ENCODE measurements around the gene HS6ST1. TPM values are rescaled to one million over a fixed set of nuclear protein-coding genes. Genes with fewer than 3 reads are reported as not detected.
A peak's percentile ranks its signal among the peaks of the same experiment; 100 is the strongest.

The HS6ST1 gene
- total RNA-seq, 3 donors from 2014 or later: 15.7 to 38.6 (median 29.8) TPM

- TF ChIP-seq POLR2A (IDR thresholded peaks at IDR 0.05) (no peak), POLR2AphosphoS5 (IDR thresholded peaks at IDR 0.05) (no peak)
- TF ChIP-seq, protein P1, sequence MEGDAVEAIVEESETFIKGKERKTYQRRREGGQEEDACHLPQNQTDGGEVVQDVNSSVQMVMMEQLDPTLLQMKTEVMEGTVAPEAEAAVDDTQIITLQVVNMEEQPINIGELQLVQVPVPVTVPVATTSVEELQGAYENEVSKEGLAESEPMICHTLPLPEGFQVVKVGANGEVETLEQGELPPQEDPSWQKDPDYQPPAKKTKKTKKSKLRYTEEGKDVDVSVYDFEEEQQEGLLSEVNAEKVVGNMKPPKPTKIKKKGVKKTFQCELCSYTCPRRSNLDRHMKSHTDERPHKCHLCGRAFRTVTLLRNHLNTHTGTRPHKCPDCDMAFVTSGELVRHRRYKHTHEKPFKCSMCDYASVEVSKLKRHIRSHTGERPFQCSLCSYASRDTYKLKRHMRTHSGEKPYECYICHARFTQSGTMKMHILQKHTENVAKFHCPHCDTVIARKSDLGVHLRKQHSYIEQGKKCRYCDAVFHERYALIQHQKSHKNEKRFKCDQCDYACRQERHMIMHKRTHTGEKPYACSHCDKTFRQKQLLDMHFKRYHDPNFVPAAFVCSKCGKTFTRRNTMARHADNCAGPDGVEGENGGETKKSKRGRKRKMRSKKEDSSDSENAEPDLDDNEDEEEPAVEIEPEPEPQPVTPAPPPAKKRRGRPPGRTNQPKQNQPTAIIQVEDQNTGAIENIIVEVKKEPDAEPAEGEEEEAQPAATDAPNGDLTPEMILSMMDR (IDR thresholded peaks at IDR 0.05): no peak
- no peaks in the 10 kb centered on the region for H3K9me3 ChIP-seq
- intact Hi-C loops (cut with DNase I; ENCODE audit: low total_unique reads): no loop called here
- no peak overlapping the region for H3K4me3 ChIP-seq
- H3K4me1 ChIP-seq: peaks cover 15 to 35% of the 10 kb centered on the region in 2 donors
- no peaks in the 10 kb centered on the region for H3K27me3 ChIP-seq
- H3K27ac ChIP-seq: peak overlapping the region; percentile 28 to 29
- H3K36me3 ChIP-seq: no peaks in the 10 kb centered on the region
- no peak for DNase-seq (ENCODE audit: low spot score in 2 of 2)
Measured at GRCh38 chr2:128300151-128301020, 18.3 kb downstream of the HS6ST1 start.

- no peak overlapping the region for H3K4me3 ChIP-seq
- intact Hi-C loops (cut with DNase I; ENCODE audit: low total_unique reads): no loop called here
- H3K27ac ChIP-seq: no peak overlapping the region
- no peaks in the 10 kb centered on the region for H3K9me3 ChIP-seq
- TF ChIP-seq POLR2A (IDR thresholded peaks at IDR 0.05) (no peak), POLR2AphosphoS5 (IDR thresholded peaks at IDR 0.05) (no peak)
- TF ChIP-seq, protein P1 (IDR thresholded peaks at IDR 0.05): no peak
- H3K36me3 ChIP-seq: no peaks in the 10 kb centered on the region
- peaks cover 8 to 27% of the 10 kb centered on the region in 2 donors for H3K4me1 ChIP-seq
- H3K27me3 ChIP-seq: no peaks in the 10 kb centered on the region
- no peak for DNase-seq (ENCODE audit: low spot score in 2 of 2)
Measured at GRCh38 chr2:128299628-128300027, 19.0 kb downstream of the HS6ST1 start.

- TF ChIP-seq POLR2A (IDR thresholded peaks at IDR 0.05) (no peak), POLR2AphosphoS5 (IDR thresholded peaks at IDR 0.05) (no peak)
- TF ChIP-seq, protein P1 (IDR thresholded peaks at IDR 0.05): no peak
- Histone ChIP-seq H3K4me3 (no peak overlapping the region), H3K27me3 (no peaks in the 10 kb centered on the region), H3K27ac (no peak overlapping the region), H3K9me3 (no peaks in the 10 kb centered on the region), H3K36me3 (no peaks in the 10 kb centered on the region), H3K4me1 (peaks cover 4 to 27% of the 10 kb centered on the region in 2 donors)
- intact Hi-C loops (cut with DNase I; ENCODE audit: low total_unique reads): no loop called here
- DNase-seq (ENCODE audit: low spot score in 2 of 2): no peak
Measured at GRCh38 chr2:128298846-128299507, 19.7 kb downstream of the HS6ST1 start.

- Histone ChIP-seq H3K4me1 (peaks cover 4 to 21% of the 10 kb centered on the region in 2 donors), H3K9me3 (no peaks in the 10 kb centered on the region), H3K36me3 (no peaks in the 10 kb centered on the region), H3K27ac (no peak overlapping the region), H3K4me3 (no peak overlapping the region), H3K27me3 (no peaks in the 10 kb centered on the region)
- DNase-seq (ENCODE audit: low spot score in 2 of 2): no peak
- TF ChIP-seq POLR2AphosphoS5 (IDR thresholded peaks at IDR 0.05): no peak
- TF ChIP-seq, protein P1 (IDR thresholded peaks at IDR 0.05): no peak
- no peak for TF ChIP-seq POLR2A (IDR thresholded peaks at IDR 0.05)
- intact Hi-C loops (cut with DNase I; ENCODE audit: low total_unique reads): no loop called here
Measured at GRCh38 chr2:128298286-128298685, 20.4 kb downstream of the HS6ST1 start.
